ENCODE data around the gene NR1H4.
"Not testable (repeated sequence)": the region's sequence is repeated elsewhere in the genome, so short reads cannot be mapped to it uniquely, and the experiment has no call there.

The NR1H4 gene

GRCh38 chr12:100572184-100572583 lies 98.5 kb downstream of the NR1H4 start:
- no peak for DNase-seq (ENCODE audit: low read depth)

GRCh38 chr12:100573292-100574186 lies 99.9 kb downstream of the NR1H4 start, which contains the start of gene GAS2L3:
Gene GAS2L3, plus strand, starts transcription at chr12:100573684. Its CDS starts 21,221 bp downstream, at chr12:100594905.
- DNase-seq (ENCODE audit: low read depth): no peak

GRCh38 chr12:100574187-100575074 lies 100.8 kb downstream of the NR1H4 start:
- no peak for DNase-seq (ENCODE audit: low read depth)

- peak; percentile 68 for DNase-seq (ENCODE audit: low read depth)
These were observed 102.8 kb downstream of the NR1H4 start for GRCh38 chr12:100576331-100577036.

- DNase-seq (ENCODE audit: low read depth): no peak
These were observed 105.3 kb downstream of the NR1H4 start for GRCh38 chr12:100578923-100579322.

GRCh38 chr12:100579844-100580243 lies 106.2 kb downstream of the NR1H4 start:
- DNase-seq (ENCODE audit: low read depth): no peak

GRCh38 chr12:100584256-100584655 lies 110.6 kb downstream of the NR1H4 start:
- DNase-seq (ENCODE audit: low read depth): no peak

- DNase-seq (ENCODE audit: low read depth): no peak
These were observed 118.3 kb downstream of the NR1H4 start for GRCh38 chr12:100591979-100592378.

- DNase-seq (ENCODE audit: low read depth): no peak
These were observed 119.8 kb downstream of the NR1H4 start for GRCh38 chr12:100593490-100593889.

GRCh38 chr12:100601626-100602025 lies 128.0 kb downstream of the NR1H4 start:
- no peak for DNase-seq (ENCODE audit: low read depth)

- not testable (repeated sequence) for DNase-seq (ENCODE audit: low read depth)
These were observed 129.3 kb downstream of the NR1H4 start for GRCh38 chr12:100602997-100603396.

- no peak for DNase-seq (ENCODE audit: low read depth)
These were observed 135.1 kb downstream of the NR1H4 start for GRCh38 chr12:100608776-100609175.

GRCh38 chr12:100610666-100611430 lies 137.2 kb downstream of the NR1H4 start:
- no peak for DNase-seq (ENCODE audit: low read depth)

GRCh38 chr12:100612606-100613005 lies 138.9 kb downstream of the NR1H4 start:
- no peak for DNase-seq (ENCODE audit: low read depth)

Measured in non-pigmented ciliary epithelial cell (primary cell).